Muscle layer of colon (tissue), 2 donors: ENCODE data around the gene NUDT21.
"Not testable (repeated sequence)": the region's sequence is repeated elsewhere in the genome, so short reads cannot be mapped to it uniquely, and the experiment has no call there.

ENCODE experiments used
- H3K27ac ChIP-seq: one replicate; pipeline ENCODE4 v1.7.0; 2013; ENCODE audit warnings: low read depth, mild to moderate bottlenecking, low read length, moderate library complexity
- H3K27me3 ChIP-seq, 2 donors: one replicate each; pipeline ENCODE4 v1.7.0; 2013; ENCODE audit warnings: low read length in 2 of 2, mild to moderate bottlenecking in 2 of 2; ENCODE audit not compliant: insufficient read depth in 2 of 2, control insufficient read depth in 1 of 2
- H3K36me3 ChIP-seq: one replicate; pipeline ENCODE4 v1.7.0; 2013; ENCODE audit warnings: mild to moderate bottlenecking, low read length; ENCODE audit not compliant: insufficient read depth
- H3K4me1 ChIP-seq: one replicate; pipeline ENCODE4 v1.7.0; 2013; ENCODE audit warnings: mild to moderate bottlenecking, low read length; ENCODE audit not compliant: insufficient read depth
- H3K4me3 ChIP-seq, 2 donors: one replicate each; pipeline ENCODE4 v1.7.0; 2013; ENCODE audit warnings: low read length in 2 of 2, low read depth in 1 of 2, mild to moderate bottlenecking in 1 of 2, moderate library complexity in 1 of 2
- H3K9ac ChIP-seq: one replicate; pipeline ENCODE4 v1.7.0; 2013; ENCODE audit warnings: low read length
- H3K9me3 ChIP-seq: one replicate; pipeline ENCODE4 v1.7.0; 2013; ENCODE audit warnings: mild to moderate bottlenecking, low read length
- donor health status: abdominal sarcoma.
- donor health status: Adenocarcinoma of cecum.

NUDT21 gene

GRCh38 chr16:56450986-56451752 lies at the start of gene NUDT21, which contains the start of gene OGFOD1:
TSS of gene NUDT21 (minus strand) at chr16:56451332. CDS start at chr16:56451202, 130 bp downstream.
TSS of gene OGFOD1 (plus strand) at chr16:56451554. CDS start at chr16:56451613, 59 bp downstream.
- Histone ChIP-seq H3K9ac (peak within 1 kb of the TSS; percentile 52), H3K27ac (peak within 1 kb of the TSS; percentile 79), H3K9me3 (no peaks in the 10 kb centered on the region), H3K4me1 (peaks cover 25% of the 10 kb centered on the region), H3K4me3 (peak within 1 kb of the TSS; percentile 95 to 98), H3K36me3 (peaks cover 27% of the 10 kb centered on the region), H3K27me3 (no peaks in the 10 kb centered on the region)

DNA sequence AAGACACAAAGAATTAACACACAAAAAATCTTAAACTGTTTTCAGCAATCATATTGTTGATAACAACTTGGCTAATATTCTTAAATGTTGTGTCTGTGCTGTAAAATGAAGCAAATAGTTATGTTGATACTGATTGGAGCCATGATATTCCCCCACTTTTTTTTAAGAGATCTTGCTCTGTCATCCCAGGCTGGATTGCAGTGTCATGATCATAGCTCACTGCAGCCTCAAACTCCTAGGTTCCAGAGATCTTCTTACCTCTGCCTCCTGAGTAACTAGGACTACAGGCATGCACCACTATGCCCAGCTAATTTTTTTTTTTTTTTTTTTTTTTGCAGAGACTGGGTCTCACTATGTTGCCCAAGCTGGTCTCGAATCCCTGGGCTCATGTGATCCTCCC lies 42.7 kb upstream of the NUDT21 start:
- Histone ChIP-seq H3K36me3 (peaks cover 28% of the 10 kb centered on the region), H3K9me3 (no peaks in the 10 kb centered on the region)

GRCh38 chr16:56493126-56493525 lies 42.0 kb upstream of the NUDT21 start:
- peaks cover 23% of the 10 kb centered on the region for H3K36me3 ChIP-seq
- H3K9me3 ChIP-seq = no peaks in the 10 kb centered on the region
- H3K9ac ChIP-seq = no peak overlapping the region

More for the DNA sequence above, 42.7 kb upstream of the NUDT21 start:
- no peaks in the 10 kb centered on the region for H3K4me1 ChIP-seq
- no peaks in the 10 kb centered on the region for H3K27me3 ChIP-seq
- H3K4me3 ChIP-seq = no peak overlapping the region
- H3K27ac ChIP-seq = no peak overlapping the region
- H3K9ac ChIP-seq = no peak overlapping the region

GRCh38 chr16:56491657-56492261 lies 40.6 kb upstream of the NUDT21 start:
- Histone ChIP-seq H3K4me1 (no peaks in the 10 kb centered on the region), H3K27ac (no peak overlapping the region), H3K9me3 (no peaks in the 10 kb centered on the region), H3K4me3 (no peak overlapping the region), H3K9ac (no peak overlapping the region), H3K27me3 (no peaks in the 10 kb centered on the region), H3K36me3 (peaks cover 9% of the 10 kb centered on the region)

More at GRCh38 chr16:56493126-56493525, 42.0 kb upstream of the NUDT21 start:
- Histone ChIP-seq H3K4me1 (no peaks in the 10 kb centered on the region), H3K27me3 (no peaks in the 10 kb centered on the region), H3K4me3 (no peak overlapping the region), H3K27ac (no peak overlapping the region)

GRCh38 chr16:56488868-56489267 lies 37.7 kb upstream of the NUDT21 start:
- H3K9ac ChIP-seq, H3K4me1 ChIP-seq, H3K9me3 ChIP-seq, H3K27ac ChIP-seq, H3K27me3 ChIP-seq, H3K4me3 ChIP-seq: not testable (repeated sequence)
- peaks cover 20% of the 10 kb centered on the region for H3K36me3 ChIP-seq

GRCh38 chr16:56488035-56488434 lies 36.9 kb upstream of the NUDT21 start:
- Histone ChIP-seq H3K36me3 (peaks cover 26% of the 10 kb centered on the region), H3K9me3 (no peaks in the 10 kb centered on the region), H3K9ac (no peak overlapping the region), H3K27me3 (no peaks in the 10 kb centered on the region), H3K27ac (no peak overlapping the region), H3K4me3 (no peak overlapping the region), H3K4me1 (no peaks in the 10 kb centered on the region)

DNA sequence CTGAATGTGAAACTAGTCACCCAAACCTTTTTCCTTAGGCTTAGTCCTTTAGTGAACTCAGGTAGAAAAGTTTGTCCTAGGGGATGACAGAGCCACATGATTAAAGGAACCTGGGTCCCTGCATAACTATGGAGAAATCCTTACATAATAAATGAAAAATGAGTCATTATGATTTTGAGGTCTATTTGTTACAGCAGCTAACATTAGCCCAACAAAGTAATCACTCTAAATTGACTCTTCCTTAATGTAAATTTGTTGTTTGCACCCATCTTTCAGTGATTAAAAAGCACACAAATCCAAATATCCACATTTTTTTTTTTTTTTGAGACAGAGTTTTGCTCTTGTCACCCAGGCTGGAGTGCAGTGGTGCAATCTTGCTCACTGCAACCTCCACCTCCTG lies 32.3 kb upstream of the NUDT21 start:
- Histone ChIP-seq H3K27ac (no peak overlapping the region), H3K4me1 (no peaks in the 10 kb centered on the region), H3K4me3 (no peak overlapping the region)

DNA sequence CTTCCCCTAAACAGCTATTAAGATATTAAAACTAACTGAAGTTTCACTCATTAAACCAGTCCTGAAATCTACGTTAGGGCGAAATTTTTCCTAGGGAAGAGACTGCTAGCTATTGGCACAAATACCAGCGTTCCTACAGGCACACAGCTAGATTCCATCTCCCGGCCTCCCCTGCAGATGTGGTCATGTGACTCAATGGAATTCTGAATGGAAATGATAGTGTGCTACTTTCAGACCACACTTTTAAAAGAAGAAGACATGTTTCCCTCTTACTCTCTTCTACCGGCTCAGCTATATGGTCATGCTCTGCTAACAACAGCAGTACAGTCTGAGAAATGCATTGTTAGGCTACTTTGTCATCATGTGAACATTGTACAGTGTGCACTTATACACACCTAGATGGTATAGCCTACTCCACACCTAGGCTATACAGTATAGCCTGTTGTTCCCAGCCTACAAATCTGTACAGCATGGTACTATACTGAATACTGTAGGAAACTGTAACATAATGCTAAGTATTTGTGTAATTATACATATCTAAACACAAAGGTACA lies 31.6 kb upstream of the NUDT21 start:
- Histone ChIP-seq H3K27me3 (no peaks in the 10 kb centered on the region), H3K4me1 (no peaks in the 10 kb centered on the region), H3K4me3 (no peak overlapping the region), H3K36me3 (peaks cover 46% of the 10 kb centered on the region), H3K9me3 (no peaks in the 10 kb centered on the region), H3K27ac (no peak overlapping the region), H3K9ac (no peak overlapping the region)

More for the DNA sequence above, 32.3 kb upstream of the NUDT21 start:
- H3K36me3 ChIP-seq = peaks cover 42% of the 10 kb centered on the region
- H3K27me3 ChIP-seq = no peaks in the 10 kb centered on the region
- no peaks in the 10 kb centered on the region for H3K9me3 ChIP-seq
- H3K9ac ChIP-seq = no peak overlapping the region

- no peaks in the 10 kb centered on the region for H3K9me3 ChIP-seq
- H3K4me3 ChIP-seq = no peak overlapping the region
- no peak overlapping the region for H3K9ac ChIP-seq
- no peaks in the 10 kb centered on the region for H3K4me1 ChIP-seq
- H3K27me3 ChIP-seq = no peaks in the 10 kb centered on the region
- H3K27ac ChIP-seq = no peak overlapping the region
- peaks cover 53% of the 10 kb centered on the region for H3K36me3 ChIP-seq
Measured at GRCh38 chr16:56481468-56482122, 30.5 kb upstream of the NUDT21 start.

DNA sequence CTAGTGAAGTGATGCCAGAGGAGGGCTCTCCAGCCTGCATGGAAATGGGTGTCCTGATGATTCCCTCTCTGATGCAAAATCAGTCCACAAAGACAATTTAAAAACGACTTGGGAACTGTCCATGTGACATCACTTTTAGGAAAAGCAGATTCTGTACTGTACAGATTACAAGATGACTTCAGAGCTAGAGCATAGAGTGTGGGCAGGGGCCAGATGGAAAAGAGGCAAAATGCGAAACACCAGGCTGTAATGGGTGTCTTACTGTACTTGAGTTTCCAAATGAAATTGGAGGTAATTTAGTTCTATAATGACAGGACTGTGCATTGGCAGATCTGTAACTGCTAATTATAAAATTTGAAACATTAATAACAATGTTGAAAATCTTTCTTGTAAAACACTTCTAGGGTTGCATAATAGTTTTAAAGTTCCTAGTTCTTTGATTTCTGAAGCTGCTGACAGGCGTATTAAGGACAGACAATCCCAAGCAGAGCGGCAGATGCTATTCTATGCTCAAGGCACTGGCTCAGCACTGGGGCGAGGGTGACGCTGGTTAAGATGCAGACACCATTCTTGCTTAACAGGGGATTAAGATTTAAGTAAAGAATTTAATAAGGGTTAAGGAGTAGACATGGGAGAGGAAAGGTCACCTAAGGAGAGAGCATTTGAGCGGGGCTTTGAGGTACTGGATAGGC lies 29.8 kb upstream of the NUDT21 start:
- no peaks in the 10 kb centered on the region for H3K9me3 ChIP-seq
- H3K36me3 ChIP-seq = peaks cover 60% of the 10 kb centered on the region
- no peak overlapping the region for H3K9ac ChIP-seq
- H3K27me3 ChIP-seq = no peaks in the 10 kb centered on the region
- no peaks in the 10 kb centered on the region for H3K4me1 ChIP-seq
- H3K4me3 ChIP-seq = no peak overlapping the region
- no peak overlapping the region for H3K27ac ChIP-seq

GRCh38 chr16:56479469-56479868 lies 28.3 kb upstream of the NUDT21 start:
- no peaks in the 10 kb centered on the region for H3K27me3 ChIP-seq
- no peak overlapping the region for H3K9ac ChIP-seq
- H3K4me3 ChIP-seq = no peak overlapping the region
- H3K27ac ChIP-seq = no peak overlapping the region
- no peaks in the 10 kb centered on the region for H3K9me3 ChIP-seq
- H3K36me3 ChIP-seq = peaks cover 61% of the 10 kb centered on the region
- H3K4me1 ChIP-seq = no peaks in the 10 kb centered on the region
